Activated CD8-positive, alpha-beta memory T cell treated with anti-CD3 and anti-CD28 coated beads for 48 hours (primary cell): ENCODE results near the gene OR4N2.
"Not testable (repeated sequence)": the region's sequence is repeated elsewhere in the genome, so short reads cannot be mapped to it uniquely, and the experiment has no call there.

ENCODE experiments used
- DNase-seq, 3 experiments: peaks; one replicate each; pipeline ENCODE4 v3.0.0-alpha.2; 2020; ENCODE audit warnings: low read depth in 2 of 3, low spot score in 2 of 3

Gene OR4N2

DNA sequence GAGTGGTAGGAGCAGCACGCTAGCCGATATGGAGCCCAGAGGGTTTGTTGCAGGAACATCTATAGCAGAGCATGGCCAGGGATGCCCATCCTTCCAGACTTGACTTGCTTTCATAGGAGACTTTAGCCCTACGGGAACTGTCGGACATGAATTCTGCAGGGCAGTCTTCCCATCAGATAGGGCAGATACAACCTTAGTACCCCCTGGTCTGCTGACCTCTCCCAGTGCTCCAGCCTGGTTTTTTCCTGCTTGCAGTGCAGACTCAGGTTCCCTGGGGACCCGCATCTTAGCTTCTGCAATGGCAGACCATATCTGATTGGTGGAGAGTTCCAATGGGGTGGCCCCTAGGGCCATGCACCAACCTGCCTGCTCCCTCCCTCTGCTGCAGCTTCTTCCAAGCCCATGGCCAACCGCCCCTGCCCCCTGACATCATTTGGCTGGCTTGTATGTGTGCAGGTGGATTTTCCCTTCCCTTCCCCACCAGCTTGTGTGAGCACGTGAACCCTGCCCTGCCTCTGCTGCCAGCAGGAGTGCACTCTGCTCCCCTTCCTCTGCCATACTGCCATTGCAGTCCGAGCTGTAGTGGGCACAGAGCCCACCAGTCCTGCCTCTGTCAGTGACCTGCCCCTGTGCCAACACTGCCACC lies 30.8 kb downstream of the OR4N2 start:
- not testable (repeated sequence) for DNase-seq

DNA sequence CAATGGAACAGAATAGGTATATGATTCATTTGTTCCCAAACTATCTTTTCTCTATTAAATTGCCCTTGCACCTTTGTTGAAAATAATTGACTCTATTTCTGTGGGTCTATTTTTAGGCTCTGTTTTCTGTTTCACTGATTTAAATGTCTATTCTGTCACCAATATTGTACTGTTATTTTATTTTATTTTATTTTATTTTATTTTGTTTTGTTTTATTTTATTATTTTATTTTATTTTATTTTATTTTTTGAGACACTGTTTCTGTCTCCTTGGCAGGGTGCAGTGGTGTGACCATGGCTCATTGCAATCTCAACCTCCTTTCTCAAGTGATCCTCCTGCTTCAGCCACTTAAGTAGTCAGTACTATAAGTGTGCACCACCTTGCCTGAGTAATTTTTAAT lies 34.9 kb downstream of the OR4N2 start:
- DNase-seq: no peak

GRCh38 chr14:19851365-19851764 lies 47.8 kb downstream of the OR4N2 start:
- no peak for DNase-seq

DNA sequence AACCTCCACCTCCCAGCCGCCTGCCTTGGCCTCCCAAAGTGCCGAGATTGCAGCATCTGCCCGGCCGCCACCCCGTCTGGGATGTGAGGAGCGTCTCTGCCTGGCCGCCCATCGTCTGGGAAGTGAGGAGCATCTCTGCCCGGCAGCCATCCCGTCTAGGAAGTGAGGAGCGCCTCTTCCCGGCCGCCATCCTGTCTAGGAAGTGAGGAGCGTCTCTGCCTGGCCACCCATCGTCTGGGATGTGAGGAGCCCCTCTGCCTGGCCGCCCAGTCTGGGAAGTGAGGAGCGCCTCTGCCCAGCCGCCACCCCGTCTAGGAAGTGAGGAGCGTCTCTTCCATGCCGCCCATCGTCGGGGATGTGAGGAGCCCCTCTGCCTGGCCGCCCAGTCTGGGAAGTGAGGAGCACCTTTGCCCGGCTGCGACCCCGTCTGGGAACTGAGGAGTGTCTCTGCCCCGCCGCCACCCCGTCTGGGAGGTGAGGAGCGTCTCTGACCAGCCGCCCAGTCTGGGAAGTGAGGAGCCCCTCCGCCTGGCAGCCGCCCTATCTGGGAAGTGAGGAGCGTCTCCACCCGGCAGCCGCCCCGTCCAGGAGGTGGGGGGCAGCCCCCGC lies 62.6 kb downstream of the OR4N2 start:
- DNase-seq: not testable (repeated sequence)

DNA sequence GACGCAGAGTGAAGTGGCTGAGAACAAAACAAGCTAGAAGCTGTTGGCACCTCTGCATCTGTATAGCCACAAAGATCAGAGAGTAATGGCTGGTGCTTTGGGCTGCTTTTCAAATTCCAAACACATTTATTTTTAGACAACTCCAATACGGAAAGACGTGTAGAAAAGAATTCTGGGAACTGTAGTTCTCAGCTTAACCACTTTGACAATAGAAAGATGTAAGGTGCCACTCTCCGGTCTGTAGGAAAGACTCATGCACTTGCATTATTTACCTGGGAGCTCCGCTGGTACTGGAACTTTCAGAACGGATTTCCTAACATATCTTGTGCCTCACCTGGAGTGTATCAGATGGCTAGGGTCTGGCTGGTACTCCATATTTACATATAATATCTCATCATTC lies 69.6 kb downstream of the OR4N2 start:
- no peak for DNase-seq

DNA sequence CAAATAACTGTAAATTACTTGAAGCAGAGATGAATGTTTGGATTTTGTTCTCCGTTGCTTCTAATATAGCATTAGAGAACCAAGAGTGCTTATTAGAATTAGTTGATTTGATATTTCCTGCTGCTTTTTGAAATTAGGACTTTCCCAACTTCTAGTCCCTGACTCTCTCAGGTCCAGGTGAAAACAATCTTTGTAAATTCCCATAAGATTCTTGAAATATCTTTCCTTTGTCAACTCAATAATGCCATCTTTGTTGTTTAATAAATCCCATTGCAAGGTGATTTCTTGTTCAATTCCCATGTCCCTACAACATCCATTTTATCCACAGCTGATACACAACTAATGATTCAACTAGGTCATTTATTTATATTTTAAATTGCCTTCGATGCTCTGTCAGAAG lies 71.3 kb downstream of the OR4N2 start, which contains the start of gene OR4K2:
Gene OR4K2, plus strand, starts transcription at position 301 of the 400 bp plus-strand sequence. CDS start 1,126 bp downstream, outside the sequence.
- DNase-seq: no peak

- DNase-seq: no peak
Measured at GRCh38 chr14:19878029-19878642, 74.6 kb downstream of the OR4N2 start.
